Muscle of arm (tissue), 14 donors: Measurements from ENCODE around the gene RC3H1. TPM values are rescaled to one million over a fixed set of nuclear protein-coding genes. Genes with fewer than 3 reads are reported as not detected.
"Not testable (repeated sequence)": the region's sequence is repeated elsewhere in the genome, so short reads cannot be mapped to it uniquely, and the experiment has no call there.

Experiments
- DNase-seq: peaks from one replicate; pipeline ENCODE4 v3.0.0-alpha.2; 2013
- long read RNA-seq, 11 donors: transcript quantifications; one replicate each; lab custom pipeline, GENCODE V29; 2026
- polyA plus RNA-seq, 12 donors: library from polyadenylated mRNA; unstranded; fragments of 120-200 nt; gene quantifications; one replicate each; pipeline ENCODE4 v1.2.1, GENCODE V29; 2013; ENCODE audit not compliant: insufficient read length in 12 of 12

The RC3H1 gene, protein sequence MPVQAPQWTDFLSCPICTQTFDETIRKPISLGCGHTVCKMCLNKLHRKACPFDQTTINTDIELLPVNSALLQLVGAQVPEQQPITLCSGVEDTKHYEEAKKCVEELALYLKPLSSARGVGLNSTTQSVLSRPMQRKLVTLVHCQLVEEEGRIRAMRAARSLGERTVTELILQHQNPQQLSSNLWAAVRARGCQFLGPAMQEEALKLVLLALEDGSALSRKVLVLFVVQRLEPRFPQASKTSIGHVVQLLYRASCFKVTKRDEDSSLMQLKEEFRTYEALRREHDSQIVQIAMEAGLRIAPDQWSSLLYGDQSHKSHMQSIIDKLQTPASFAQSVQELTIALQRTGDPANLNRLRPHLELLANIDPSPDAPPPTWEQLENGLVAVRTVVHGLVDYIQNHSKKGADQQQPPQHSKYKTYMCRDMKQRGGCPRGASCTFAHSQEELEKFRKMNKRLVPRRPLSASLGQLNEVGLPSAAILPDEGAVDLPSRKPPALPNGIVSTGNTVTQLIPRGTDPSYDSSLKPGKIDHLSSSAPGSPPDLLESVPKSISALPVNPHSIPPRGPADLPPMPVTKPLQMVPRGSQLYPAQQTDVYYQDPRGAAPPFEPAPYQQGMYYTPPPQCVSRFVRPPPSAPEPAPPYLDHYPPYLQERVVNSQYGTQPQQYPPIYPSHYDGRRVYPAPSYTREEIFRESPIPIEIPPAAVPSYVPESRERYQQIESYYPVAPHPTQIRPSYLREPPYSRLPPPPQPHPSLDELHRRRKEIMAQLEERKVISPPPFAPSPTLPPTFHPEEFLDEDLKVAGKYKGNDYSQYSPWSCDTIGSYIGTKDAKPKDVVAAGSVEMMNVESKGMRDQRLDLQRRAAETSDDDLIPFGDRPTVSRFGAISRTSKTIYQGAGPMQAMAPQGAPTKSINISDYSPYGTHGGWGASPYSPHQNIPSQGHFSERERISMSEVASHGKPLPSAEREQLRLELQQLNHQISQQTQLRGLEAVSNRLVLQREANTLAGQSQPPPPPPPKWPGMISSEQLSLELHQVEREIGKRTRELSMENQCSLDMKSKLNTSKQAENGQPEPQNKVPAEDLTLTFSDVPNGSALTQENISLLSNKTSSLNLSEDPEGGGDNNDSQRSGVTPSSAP
- polyA plus RNA-seq: 10 to 100 TPM in 8 of 12 donors, 1 to 10 TPM in 3, not detected in 1; 8.6 to 15.6 (median 11.8) TPM
- long read RNA-seq, donor 1, partial matches to known transcripts: 0 of 1 reads
- long read RNA-seq, donor 1, other reads (novel, unspliced or antisense): 0 of 1 reads
- long read RNA-seq, donor 2: 0 reads
- long read RNA-seq, donor 3: 0 reads
- long read RNA-seq, donor 4: 0 reads
- long read RNA-seq, donor 5, partial matches to known transcripts: 5 of 5 reads
- long read RNA-seq, donor 5, other reads (novel, unspliced or antisense): 0 of 5 reads
- long read RNA-seq, donor 6, partial matches to known transcripts: 0 of 1 reads
- long read RNA-seq, donor 6, other reads (novel, unspliced or antisense): 0 of 1 reads
- long read RNA-seq, donor 7: 0 reads
- long read RNA-seq, donor 8: 0 reads
- long read RNA-seq, donor 9: 0 reads
- long read RNA-seq, donor 10: 0 reads
- long read RNA-seq, donor 11: 0 reads

- DNase-seq: peak; percentile 92
Observed at GRCh38 chr1:174022080-174022975, at the start of gene RC3H1. Gene RC3H1 (minus strand): TSS chr1:174022357. CDS start chr1:173992985, 29,372 bp downstream.

DNA sequence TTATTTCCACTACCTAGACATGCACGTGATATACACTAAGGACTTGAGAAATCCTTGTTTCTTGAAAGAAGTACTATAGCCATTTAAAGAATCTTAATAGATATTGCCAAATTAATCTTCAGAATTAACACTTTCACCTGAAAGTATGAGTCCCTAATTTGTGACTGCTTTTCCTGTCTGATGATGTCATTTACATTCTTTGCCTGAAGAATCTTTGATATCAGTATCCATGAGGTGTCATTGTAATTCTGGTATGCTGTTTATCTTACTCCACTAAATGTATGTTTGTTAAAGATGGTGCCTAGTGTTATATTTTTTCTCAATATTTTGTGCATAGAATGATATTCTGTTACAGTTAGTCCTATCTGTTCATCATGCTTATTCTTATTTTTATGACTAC lies 48.5 kb upstream of the RC3H1 start:
- DNase-seq: no peak

DNA sequence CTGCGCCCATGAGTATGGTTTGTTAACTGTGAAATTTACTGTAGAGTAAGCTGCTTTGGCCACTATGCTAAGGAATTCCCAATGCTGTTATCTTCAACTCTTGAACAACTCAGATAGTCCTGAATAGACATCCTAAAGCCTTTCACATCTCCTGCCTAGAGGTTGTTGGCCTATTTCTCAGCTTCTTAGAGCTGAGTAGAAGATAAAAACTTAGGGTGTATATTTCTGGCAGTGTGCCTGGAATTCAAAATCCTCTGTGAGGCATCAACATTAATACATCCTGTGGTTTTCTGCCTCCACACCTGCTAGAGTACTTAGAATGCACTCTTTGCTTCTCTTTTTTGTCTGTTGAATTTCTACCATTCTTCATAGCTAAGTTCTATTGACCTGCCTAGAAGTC lies 45.8 kb upstream of the RC3H1 start:
- DNase-seq: no peak

DNA sequence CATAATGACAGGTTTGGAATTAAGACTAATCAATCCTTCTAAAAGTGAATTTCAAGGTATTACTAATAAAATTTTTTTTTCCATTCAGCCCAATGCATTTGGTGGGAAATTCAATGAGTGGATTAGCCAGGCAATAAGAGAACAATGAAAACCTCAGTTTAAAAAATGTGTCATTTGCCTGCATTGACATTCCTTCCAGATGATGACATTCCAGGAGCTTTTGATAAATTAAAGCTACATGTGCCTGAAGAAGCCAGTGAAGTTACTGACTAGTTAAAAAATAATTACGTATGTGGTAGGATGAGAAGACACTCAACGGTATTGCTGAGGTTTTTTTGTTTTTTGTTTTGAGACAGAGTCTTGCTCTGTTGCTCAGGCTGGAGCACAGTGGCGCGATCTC lies 37.9 kb upstream of the RC3H1 start:
- no peak for DNase-seq

- no peak for DNase-seq
Observed at GRCh38 chr1:174058624-174059023, 36.5 kb upstream of the RC3H1 start.

DNA sequence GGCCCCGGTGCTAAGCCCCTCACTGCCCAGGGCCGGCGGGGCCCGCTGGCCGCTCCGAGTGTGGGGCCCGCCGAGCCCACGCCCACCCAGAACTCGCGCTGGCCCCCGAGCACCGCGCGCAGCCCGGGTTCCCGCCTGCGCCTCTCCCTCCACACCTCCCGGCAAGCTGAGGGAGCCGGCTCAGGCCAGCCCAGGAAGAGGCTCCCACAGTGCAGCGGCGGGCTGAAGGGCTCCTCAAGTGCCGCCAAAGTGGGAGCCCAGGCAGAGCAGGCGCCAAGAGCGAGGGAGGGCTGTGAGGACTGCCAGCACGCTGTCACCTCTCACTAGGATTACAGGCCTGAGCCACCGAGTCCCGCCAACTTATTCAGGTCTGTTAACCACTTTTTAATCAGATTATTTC lies 34.5 kb upstream of the RC3H1 start:
- not testable (repeated sequence) for DNase-seq

GRCh38 chr1:174055797-174056196 lies 33.6 kb upstream of the RC3H1 start:
- DNase-seq: not testable (repeated sequence)

GRCh38 chr1:174053826-174054225 lies 31.7 kb upstream of the RC3H1 start:
- no peak for DNase-seq

GRCh38 chr1:174052621-174053020 lies 30.5 kb upstream of the RC3H1 start:
- DNase-seq: no peak

DNA sequence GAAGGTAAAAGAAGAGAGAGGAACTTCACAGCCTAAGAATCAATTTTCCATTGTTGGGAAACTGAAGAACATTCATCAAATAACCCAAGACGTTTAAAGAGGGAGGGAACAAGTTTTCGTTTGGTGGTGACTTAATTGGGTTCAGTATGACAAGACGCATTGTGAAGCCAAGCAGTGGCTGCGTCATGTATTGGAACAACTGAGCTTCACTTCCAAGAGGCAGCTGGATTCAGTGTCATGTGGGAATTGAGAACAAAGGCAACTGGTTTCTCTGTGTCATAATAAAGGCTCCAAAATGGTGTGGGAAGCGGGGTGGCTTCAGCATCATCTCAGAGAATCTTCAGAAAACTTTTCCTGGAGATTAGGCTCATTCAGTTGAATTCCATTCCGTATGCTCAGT lies 29.8 kb upstream of the RC3H1 start:
- peak; percentile 54 for DNase-seq

GRCh38 chr1:174049514-174049913 lies 27.4 kb upstream of the RC3H1 start:
- DNase-seq: no peak

DNA sequence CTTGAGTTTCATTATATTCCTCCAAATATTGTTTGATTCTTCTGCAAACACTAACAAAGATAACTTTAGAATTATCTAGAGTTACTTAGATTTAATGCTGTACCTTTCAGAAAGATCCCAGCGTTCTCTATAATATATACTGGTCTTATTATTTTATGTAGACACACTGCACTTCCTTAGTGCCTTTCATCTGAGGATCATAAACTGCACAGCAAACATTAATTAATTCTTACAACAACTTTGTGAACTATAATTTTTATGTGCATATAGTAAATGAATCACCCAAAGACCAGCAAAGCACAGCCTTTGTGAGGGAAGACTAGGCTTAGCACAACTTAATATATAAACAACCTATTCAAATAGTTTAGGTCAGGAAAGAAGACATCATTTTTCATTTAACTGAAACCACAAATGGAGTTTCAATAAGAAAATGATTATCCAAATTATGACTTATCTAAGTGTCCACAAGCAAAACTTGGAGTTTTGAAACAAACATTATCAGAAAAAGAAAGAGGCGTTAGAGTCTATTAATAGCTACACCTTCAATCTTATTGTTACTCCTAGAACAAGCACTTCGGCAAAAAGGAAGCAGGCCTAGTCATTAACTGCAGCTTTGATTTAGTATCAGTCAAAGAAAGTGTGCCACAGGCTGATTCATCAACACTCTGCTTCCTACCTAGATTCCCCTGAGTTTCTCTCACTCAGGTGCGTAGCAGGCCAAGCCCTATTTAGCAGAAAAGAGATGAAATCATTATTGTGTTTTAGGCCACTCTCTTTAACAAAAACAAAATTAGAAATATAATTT lies 22.5 kb upstream of the RC3H1 start:
- DNase-seq: no peak

- not testable (repeated sequence) for DNase-seq
Observed at GRCh38 chr1:174042509-174042908, 20.4 kb upstream of the RC3H1 start.

DNA sequence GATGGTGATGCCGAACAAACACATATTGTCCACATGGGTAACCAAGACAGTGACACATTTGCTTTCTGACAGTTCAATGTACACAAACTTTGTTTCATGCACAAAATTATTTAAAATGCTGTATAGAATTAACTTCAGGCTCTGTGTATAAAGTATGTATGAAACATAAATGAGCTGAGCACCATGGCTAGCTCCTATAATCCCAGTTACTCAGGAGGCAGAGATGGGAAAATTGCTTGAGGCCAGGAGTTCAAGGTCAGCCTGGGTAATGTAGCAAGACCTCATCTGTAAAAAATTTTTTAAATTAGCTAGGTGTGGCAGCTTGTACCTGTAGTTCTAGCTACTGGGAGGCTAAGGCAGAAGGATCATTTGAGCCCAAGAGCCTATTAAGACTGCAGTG lies 19.2 kb upstream of the RC3H1 start:
- no peak for DNase-seq

GRCh38 chr1:174040387-174040786 lies 18.2 kb upstream of the RC3H1 start:
- DNase-seq: no peak

DNA sequence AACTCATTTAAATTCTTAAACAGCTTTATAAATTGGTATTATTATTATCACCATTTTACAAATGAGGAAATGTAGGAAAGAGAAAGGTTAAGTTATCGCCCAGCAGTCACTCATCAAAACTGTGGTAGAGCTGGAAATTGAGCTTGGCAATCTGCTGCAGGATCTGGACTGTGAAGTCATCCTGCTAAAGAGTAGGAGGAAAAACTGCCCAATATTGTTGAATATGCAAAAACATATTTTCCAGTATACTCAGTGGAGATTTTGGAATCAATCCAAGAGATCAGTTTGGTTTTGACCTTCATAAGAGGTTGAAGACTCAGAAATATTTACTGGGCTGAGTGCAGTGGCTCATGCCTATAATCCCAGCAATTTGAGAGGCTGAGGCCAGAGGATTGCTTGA lies 16.9 kb upstream of the RC3H1 start:
- DNase-seq: no peak

DNA sequence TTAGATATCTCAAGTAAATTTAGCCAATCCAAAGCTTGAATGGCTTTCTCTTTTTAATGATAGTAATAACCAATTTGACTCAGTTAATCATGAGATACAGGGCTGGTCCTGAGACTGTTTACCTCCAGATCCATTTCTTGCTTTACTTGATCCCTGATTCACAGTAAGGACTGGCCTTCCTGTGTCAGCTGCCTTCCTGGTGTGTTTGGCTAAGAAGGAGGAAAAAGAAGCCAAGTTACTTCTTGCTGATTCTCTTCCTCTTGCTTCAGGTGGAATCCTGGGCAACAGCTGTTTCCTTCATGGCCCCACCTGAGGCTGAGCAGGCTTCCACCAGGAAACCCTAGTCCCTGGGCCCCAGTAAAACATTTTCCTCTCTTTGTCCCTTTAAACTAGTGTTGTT lies 14.6 kb upstream of the RC3H1 start:
- DNase-seq: no peak

- DNase-seq: no peak
Observed at GRCh38 chr1:174036204-174036603, 14.0 kb upstream of the RC3H1 start.

- DNase-seq: no peak
Observed at GRCh38 chr1:174032671-174033222, 10.6 kb upstream of the RC3H1 start.
